SU-DHL-6 (cell line): Measurements from ENCODE around the gene MICAL2.

ENCODE experiments used
- H2AFZ ChIP-seq: fragments of 200-600 bp; sonication (generic); 2 replicates; pipeline ENCODE4 v1.6.1; 2014; ENCODE audit warnings: low read depth, mild to moderate bottlenecking, moderate library complexity, mixed read lengths, antibody characterized with exemption, low read length; ENCODE audit not compliant: severe bottlenecking
- H3F3A ChIP-seq: fragments of 200-600 bp; shearing (Covaris generic); 2 replicates; pipeline ENCODE4 v1.6.0; 2016; ENCODE audit warnings: antibody characterized with exemption, mild to moderate bottlenecking; ENCODE audit not compliant: insufficient read depth
- H3K27ac ChIP-seq: fragments of 200-600 bp; sonication (generic); 2 replicates; pipeline ENCODE4 v1.5.1; 2016; ENCODE audit warnings: low read depth, mild to moderate bottlenecking, low read length, moderate library complexity, mixed read lengths
- H3K27me3 ChIP-seq: fragments of 200-600 bp; sonication (generic), shearing (Covaris generic); 2 replicates; pipeline ENCODE4 v1.6.0; 2014; ENCODE audit warnings: mild to moderate bottlenecking, low read length
- H3K36me3 ChIP-seq: fragments of 200-600 bp; sonication (generic); 2 replicates; pipeline ENCODE4 v1.6.1; 2014; ENCODE audit warnings: mild to moderate bottlenecking, low read length, mixed read lengths
- H3K4me2 ChIP-seq: fragments of 300-600, 200-600 bp; shearing (Covaris generic), sonication (generic); 2 replicates; pipeline ENCODE4 v1.6.0; 2014; ENCODE audit warnings: low read length, low read depth, mild to moderate bottlenecking; ENCODE audit not compliant: poor library complexity, severe bottlenecking
- H3K4me3 ChIP-seq: fragments of 200-600 bp; sonication (generic); 2 replicates; pipeline ENCODE4 v1.5.1; 2014; ENCODE audit warnings: antibody characterized with exemption, low read length, mild to moderate bottlenecking, mixed read lengths; ENCODE audit not compliant: insufficient read depth, poor library complexity, severe bottlenecking
- H3K79me2 ChIP-seq: fragments of 200-600 bp; sonication (generic); 2 replicates; pipeline ENCODE4 v1.6.1; 2014; ENCODE audit warnings: mild to moderate bottlenecking, low read length, moderate library complexity; ENCODE audit not compliant: insufficient read depth
- H3K9ac ChIP-seq: fragments of 200-600 bp; sonication (generic); 2 replicates; pipeline ENCODE4 v1.7.0; 2014; ENCODE audit warnings: mild to moderate bottlenecking, low read length
- H3K9me2 ChIP-seq: fragments of 200-600 bp; sonication (generic); replicated peaks from 2 replicates; pipeline ENCODE4 v1.6.1; 2014; ENCODE audit warnings: low read length; ENCODE audit not compliant: insufficient read depth
- H3K9me3 ChIP-seq: fragments of 200-600 bp; sonication (generic); 2 replicates; pipeline ENCODE4 v1.6.1; 2014; ENCODE audit warnings: low read length, mixed read lengths; ENCODE audit not compliant: insufficient read depth
- H4K20me1 ChIP-seq: fragments of 200-600 bp; sonication (generic); 2 replicates; pipeline ENCODE4 v1.6.1; 2014; ENCODE audit warnings: low read depth, mild to moderate bottlenecking, antibody characterized with exemption, low read length, moderate library complexity, mixed read lengths
- CTCF ChIP-seq: fragments of 200-600 bp; sonication (generic); IDR thresholded peaks from one replicate; pipeline ENCODE4 v1.5.1; 2017; ENCODE audit warnings: antibody characterized with exemption, mild to moderate bottlenecking, low read length, moderate library complexity; ENCODE audit not compliant: insufficient read depth, poor library complexity, severe bottlenecking
- EZH2phosphoT487 ChIP-seq: fragments of 200-600 bp; sonication (generic), shearing (Covaris generic); conservative IDR thresholded peaks from 2 replicates; pipeline ENCODE4 v1.6.1; 2018; ENCODE audit warnings: mild to moderate bottlenecking, antibody characterized with exemption, low read length, moderate library complexity, mixed read lengths

The MICAL2 gene

GRCh38 chr11:12200279-12200990 is 90.0 kb downstream of the MICAL2 start:
- Histone ChIP-seq H3K4me3 (no peak overlapping the region), H3K9ac (no peak overlapping the region), H2AFZ (no peak overlapping the region), H4K20me1 (no peaks in the 10 kb centered on the region), H3K9me3 (peaks cover 6% of the 10 kb centered on the region; the same call in 1 of the 2 replicates), H3K4me2 (no peak overlapping the region), H3K27ac (no peak overlapping the region), H3K79me2 (no peaks in the 10 kb centered on the region), H3K36me3 (no peaks in the 10 kb centered on the region), H3F3A (no peaks in the 10 kb centered on the region), H3K27me3 (no peaks in the 10 kb centered on the region), H3K9me2 (no peaks in the 10 kb centered on the region)
- TF ChIP-seq CTCF (no peak), EZH2phosphoT487 (no peak)

- TF ChIP-seq CTCF (no peak), EZH2phosphoT487 (no peak)
- Histone ChIP-seq H4K20me1 (no peaks in the 10 kb centered on the region), H3K9me3 (peaks cover 6% of the 10 kb centered on the region; the same call in 1 of the 2 replicates), H3K9me2 (no peaks in the 10 kb centered on the region), H3K9ac (no peak overlapping the region), H2AFZ (no peak overlapping the region), H3K79me2 (no peaks in the 10 kb centered on the region), H3K36me3 (no peaks in the 10 kb centered on the region), H3K27ac (no peak overlapping the region), H3K4me3 (no peak overlapping the region), H3F3A (no peaks in the 10 kb centered on the region), H3K27me3 (no peaks in the 10 kb centered on the region), H3K4me2 (no peak overlapping the region)
Observed at GRCh38 chr11:12200991-12201985, 90.9 kb downstream of the MICAL2 start.

- H3K4me2 ChIP-seq, result no peak overlapping the region
- H4K20me1 ChIP-seq, result no peaks in the 10 kb centered on the region
- no peaks in the 10 kb centered on the region for H3K27me3 ChIP-seq
- H3K9me2 ChIP-seq, result no peaks in the 10 kb centered on the region
- TF ChIP-seq EZH2phosphoT487, result no peak
- TF ChIP-seq CTCF, result no peak
- H2AFZ ChIP-seq, result no peak overlapping the region
- no peaks in the 10 kb centered on the region for H3K79me2 ChIP-seq
- H3K36me3 ChIP-seq, result no peaks in the 10 kb centered on the region
- no peak overlapping the region for H3K27ac ChIP-seq
- H3K9ac ChIP-seq, result no peak overlapping the region
- H3K4me3 ChIP-seq, result no peak overlapping the region
- no peaks in the 10 kb centered on the region for H3F3A ChIP-seq
- peaks cover 6% of the 10 kb centered on the region; the same call in 1 of the 2 replicates for H3K9me3 ChIP-seq
Observed at GRCh38 chr11:12202661-12203310, 92.4 kb downstream of the MICAL2 start.
